HG02852 (cell line): Measurements from ENCODE around the gene ADARB2.
"Not testable (repeated sequence)": the region's sequence is repeated elsewhere in the genome, so short reads cannot be mapped to it uniquely, and the experiment has no call there.

Experiments
- ATAC-seq: cut with Tn5 transposase; IDR thresholded peaks from one replicate; pipeline ENCODE4 v1.9.1; 2021; ENCODE audit warnings: mild to moderate bottlenecking, moderate library complexity; ENCODE audit not compliant: unreplicated experiment

The ADARB2 gene

GRCh38 chr10:1402016-1402770 lies 335.1 kb downstream of the ADARB2 start:
- ATAC-seq: no peak

DNA sequence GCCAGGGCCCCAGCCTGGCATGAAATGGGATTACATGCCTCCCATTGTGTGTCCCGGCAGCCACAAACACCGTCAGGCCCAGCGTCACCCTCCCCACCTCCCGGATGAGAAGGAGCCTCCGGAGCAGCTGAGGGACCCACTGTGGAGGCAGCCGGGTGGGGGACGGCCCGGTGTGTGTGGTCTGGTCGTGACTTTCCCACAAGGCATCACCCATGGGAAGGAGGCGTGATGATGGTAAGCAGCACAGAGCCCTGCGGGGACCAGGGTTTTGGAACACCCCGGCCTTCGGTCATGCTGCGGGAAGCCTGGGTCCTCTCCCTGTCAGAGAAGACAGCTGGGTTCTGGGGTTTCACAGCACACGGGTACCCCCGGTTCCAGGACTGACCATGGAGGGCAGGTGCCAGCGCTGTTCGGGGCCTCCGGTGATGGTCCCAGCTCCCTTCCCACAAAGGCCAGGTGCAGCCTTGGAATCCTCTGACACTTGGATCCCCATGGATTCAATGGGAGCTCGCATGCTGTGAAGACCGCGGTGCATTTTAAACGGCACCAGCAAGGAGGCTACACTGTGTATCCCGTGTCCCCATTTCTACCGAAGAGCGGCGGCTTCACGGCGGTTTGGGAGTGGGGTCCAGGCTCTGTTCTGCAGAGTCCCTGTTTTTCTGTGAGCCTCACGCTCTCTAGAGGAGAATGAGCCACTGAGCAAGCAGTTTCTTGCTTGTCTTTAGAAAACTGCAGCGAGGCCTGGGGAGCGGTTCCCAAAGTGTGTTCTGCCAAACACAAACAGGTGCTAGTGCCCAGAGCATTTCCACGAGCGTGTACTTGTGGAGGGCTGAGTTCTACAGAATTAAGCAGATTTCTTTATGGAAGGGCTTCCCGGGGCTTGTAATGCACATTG lies 336.0 kb downstream of the ADARB2 start:
- ATAC-seq: no peak

GRCh38 chr10:1400101-1401070 lies 336.9 kb downstream of the ADARB2 start:
- no peak for ATAC-seq

DNA sequence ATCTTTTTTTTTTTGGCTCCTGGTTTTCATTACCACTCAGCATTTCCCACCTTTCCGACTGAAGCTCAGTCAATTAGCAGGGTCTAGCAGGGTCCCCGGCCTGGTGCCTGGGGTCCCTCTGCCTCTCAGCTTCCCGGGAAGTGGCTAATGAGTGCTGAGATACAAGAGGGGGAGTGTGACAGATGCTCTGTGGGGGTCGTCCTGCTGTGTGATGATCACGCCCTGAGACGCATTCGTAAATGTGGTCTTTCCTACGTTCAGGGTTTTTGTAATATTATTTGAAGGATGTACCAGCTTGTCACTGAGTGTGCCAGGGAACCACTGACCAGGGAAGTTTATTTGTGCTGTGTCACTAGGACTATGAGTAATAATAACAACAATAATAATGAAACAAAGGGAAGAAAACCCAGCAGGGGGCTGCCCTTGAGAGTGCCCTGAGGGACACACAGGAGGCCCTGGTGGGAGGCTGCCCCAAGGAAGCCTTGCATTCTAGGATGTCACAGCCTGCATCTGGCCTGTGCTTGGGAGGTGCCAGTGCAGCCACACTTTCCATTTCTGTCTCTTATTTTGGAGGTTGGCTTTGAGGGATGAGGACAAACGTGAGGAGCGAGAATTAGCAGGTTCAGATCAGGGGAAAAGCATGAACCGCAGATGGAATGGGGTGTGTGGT lies 337.8 kb downstream of the ADARB2 start:
- no peak for ATAC-seq

DNA sequence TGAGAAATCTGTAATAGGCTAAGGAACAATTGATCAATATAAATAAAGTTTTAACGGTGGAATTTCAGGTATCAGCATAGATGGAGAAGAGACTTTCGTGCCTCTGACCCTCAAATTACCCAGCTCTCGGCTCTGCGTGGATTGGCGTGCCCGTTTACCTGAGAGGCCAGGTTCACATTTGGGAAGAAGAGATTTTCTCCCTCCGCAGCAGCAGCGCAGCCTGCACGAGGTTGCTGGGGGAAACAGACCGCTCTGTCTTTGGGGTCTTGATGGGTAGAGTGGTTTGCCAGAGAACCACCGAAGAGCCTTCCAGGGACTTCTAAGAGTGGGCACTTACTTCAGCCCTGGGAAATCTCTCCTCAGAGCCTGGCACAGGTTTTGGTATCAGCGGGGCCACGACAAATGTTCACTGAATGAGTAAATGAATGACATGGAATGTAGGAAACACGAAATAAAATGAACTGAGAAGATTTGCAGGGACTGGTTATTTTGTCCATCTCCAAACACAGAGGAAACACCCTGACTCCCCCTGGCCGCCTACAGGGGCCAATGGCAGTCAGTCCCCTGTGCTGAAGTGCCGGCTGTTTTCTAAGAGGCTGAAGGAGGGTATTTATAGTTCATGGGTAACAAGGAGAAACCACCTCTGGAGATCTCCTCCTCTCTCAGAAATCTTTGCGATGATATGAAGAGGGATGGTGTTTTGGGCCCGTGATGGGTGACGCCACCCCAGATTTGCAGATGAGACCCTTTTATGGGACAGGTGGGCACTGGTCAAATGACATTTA lies 338.5 kb downstream of the ADARB2 start:
- ATAC-seq: no peak

- ATAC-seq: not testable (repeated sequence)
Measured at GRCh38 chr10:1398116-1398515, 339.2 kb downstream of the ADARB2 start.

GRCh38 chr10:1396297-1396635 lies 341.1 kb downstream of the ADARB2 start:
- no peak for ATAC-seq

- no peak for ATAC-seq
Measured at GRCh38 chr10:1395481-1396296, 341.6 kb downstream of the ADARB2 start.

- ATAC-seq: no peak
Measured at GRCh38 chr10:1395025-1395480, 342.3 kb downstream of the ADARB2 start.

GRCh38 chr10:1394155-1394912 lies 343.0 kb downstream of the ADARB2 start:
- no peak for ATAC-seq

- no peak for ATAC-seq
Measured at GRCh38 chr10:1393481-1393880, 343.8 kb downstream of the ADARB2 start.

DNA sequence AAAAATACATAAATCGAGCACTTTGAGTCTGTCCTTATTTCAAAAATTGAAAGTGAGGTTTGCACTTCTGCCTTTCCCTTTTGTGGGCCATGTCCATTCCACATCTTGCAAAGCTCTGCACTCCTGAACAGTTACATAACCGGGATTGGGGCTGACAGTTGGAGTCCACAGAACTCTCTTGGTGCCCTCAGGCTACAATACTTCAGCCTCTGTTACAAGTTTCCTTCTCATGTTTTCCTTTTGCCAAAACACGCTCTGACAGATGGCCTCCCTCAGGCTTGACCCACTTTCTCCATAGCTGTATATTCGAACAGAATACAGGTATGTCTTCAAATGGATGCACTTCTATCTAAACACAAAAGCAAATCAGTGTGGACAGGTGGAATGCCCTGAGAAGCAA lies 345.2 kb downstream of the ADARB2 start:
- ATAC-seq: no peak

GRCh38 chr10:1390200-1390599 lies 347.1 kb downstream of the ADARB2 start:
- no peak for ATAC-seq

DNA sequence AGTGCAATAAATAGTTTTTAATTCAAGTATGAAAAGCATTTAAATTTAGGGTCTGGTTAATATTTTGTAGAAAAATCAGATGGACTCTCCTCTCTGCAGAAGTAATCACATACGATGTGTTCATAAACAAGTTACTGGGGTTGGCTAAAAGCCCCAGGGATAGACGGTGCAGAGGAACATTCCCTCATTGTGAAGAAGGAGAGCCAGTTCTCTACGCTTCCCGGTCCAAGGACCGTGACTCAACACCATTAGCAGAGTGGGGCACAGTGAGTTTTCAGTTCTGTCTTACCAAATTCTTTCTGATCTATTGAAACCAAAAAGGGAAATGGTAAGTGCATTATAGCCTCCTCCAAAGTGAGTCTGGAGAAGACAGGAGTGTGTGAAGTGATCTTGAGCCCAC lies 353.3 kb downstream of the ADARB2 start:
- ATAC-seq: no peak

- ATAC-seq: no peak
Measured at GRCh38 chr10:1382711-1383110, 354.6 kb downstream of the ADARB2 start.

GRCh38 chr10:1381339-1381738 lies 356.0 kb downstream of the ADARB2 start:
- ATAC-seq: no peak

DNA sequence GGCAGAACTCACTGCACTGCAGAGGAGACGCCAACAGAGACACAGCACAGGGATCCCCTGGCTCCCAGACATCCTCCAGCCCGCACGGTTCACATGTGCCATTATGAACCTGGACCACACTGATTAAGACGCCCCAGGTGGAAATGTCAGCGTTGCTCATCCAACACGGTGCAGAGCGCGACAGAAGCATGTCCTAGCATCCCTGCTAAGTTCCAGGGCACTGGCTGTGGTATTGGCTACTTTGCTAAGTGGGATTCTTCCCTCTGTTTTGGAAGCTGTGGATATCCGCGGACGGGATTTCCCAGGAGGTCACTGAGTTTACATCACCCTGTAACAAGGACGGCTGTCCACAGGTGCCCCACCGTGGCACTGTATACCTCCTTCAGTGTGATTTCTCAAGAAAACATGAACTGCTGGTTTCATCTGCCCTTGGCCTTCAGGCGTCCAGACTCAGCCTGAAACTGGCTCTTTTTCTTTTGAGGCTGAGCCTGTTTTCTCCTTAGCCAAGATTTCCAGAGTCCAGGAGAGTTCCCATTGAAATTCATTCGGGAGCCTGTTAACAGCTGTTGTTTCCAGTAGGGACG lies 357.1 kb downstream of the ADARB2 start:
- no peak for ATAC-seq

GRCh38 chr10:1379601-1380000 lies 357.7 kb downstream of the ADARB2 start:
- ATAC-seq: no peak
